GM23338 (cell line): ENCODE data around the gene ZNF491. TPM values are rescaled to one million over a fixed set of nuclear protein-coding genes. Genes with fewer than 3 reads are reported as not detected.

Experiments used
- polyA plus RNA-seq: library from polyadenylated mRNA; unstranded; fragments of >200 nt; fragmentation: Nextera tagmentation; extraction: Ambion mirVana; gene quantifications from 2 replicates; pipeline ENCODE4 v1.2.1, GENCODE V29; 2016
- total RNA-seq: library from RNA; depleted of rRNA; stranded (reverse); fragments of >200 nt; shearing (Covaris generic); gene quantifications from 2 replicates; pipeline ENCODE4 v1.2.3, GENCODE V29; 2014; rRNA removed

Gene ZNF491
- total and polyA plus RNA-seq, 2 experiments from 2014 or later, result 0.32 to 1.3 TPM

Other genes starting within 250 kb of the ZNF491 start
- gene ELOF1, start 239.3 kb upstream of the ZNF491 start, total RNA-seq, result 50.3 and 73.3 TPM in 2 replicates
- 98.0 and 103 TPM in 2 replicates for gene ELOF1, start 239.3 kb upstream of the ZNF491 start, polyA plus RNA-seq
- 12.4 and 12.8 TPM in 2 replicates for gene ACP5, start 220.9 kb upstream of the ZNF491 start, total RNA-seq
- gene ACP5, start 220.9 kb upstream of the ZNF491 start, polyA plus RNA-seq, result 5.6 and 6.7 TPM in 2 replicates
- 12.9 and 15.4 TPM in 2 replicates for gene ZNF627, start 201.0 kb upstream of the ZNF491 start, total RNA-seq
- 7.7 and 9.0 TPM in 2 replicates for gene ZNF627, start 201.0 kb upstream of the ZNF491 start, polyA plus RNA-seq
- gene ZNF823, start 59.6 kb upstream of the ZNF491 start, total RNA-seq, result 3.0 and 7.1 TPM in 2 replicates
- 1.0 and 1.3 TPM in 2 replicates for gene ZNF823, start 59.6 kb upstream of the ZNF491 start, polyA plus RNA-seq
- gene ZNF441, start 31.5 kb upstream of the ZNF491 start, total RNA-seq, result 0.52 and 1.1 TPM in 2 replicates
- gene ZNF441, start 31.5 kb upstream of the ZNF491 start, polyA plus RNA-seq, result 0.40 and 0.43 TPM in 2 replicates
- 6.1 and 9.3 TPM in 2 replicates for gene ZNF440, start 15.8 kb downstream of the ZNF491 start, total RNA-seq
- 2.3 and 2.5 TPM in 2 replicates for gene ZNF440, start 15.8 kb downstream of the ZNF491 start, polyA plus RNA-seq
- 6.6 and 11.7 TPM in 2 replicates for gene ZNF439, start 50.2 kb downstream of the ZNF491 start, total RNA-seq
- gene ZNF439, start 50.2 kb downstream of the ZNF491 start, polyA plus RNA-seq, result 3.5 and 4.5 TPM in 2 replicates
- gene ZNF69, start 89.3 kb downstream of the ZNF491 start, total RNA-seq, result 42.3 and 60.4 TPM in 2 replicates
- 13.5 and 15.8 TPM in 2 replicates for gene ZNF69, start 89.3 kb downstream of the ZNF491 start, polyA plus RNA-seq
- gene ZNF700, start 126.6 kb downstream of the ZNF491 start, total RNA-seq, result 9.3 and 13.6 TPM in 2 replicates
- 4.5 and 6.0 TPM in 2 replicates for gene ZNF700, start 126.6 kb downstream of the ZNF491 start, polyA plus RNA-seq
- gene ZNF763, start 166.5 kb downstream of the ZNF491 start, total RNA-seq, result 0.87 and 2.2 TPM in 2 replicates
- gene ZNF763, start 166.5 kb downstream of the ZNF491 start, polyA plus RNA-seq, result 0.61 and 1.7 TPM in 2 replicates
- gene ZNF433, start 237.2 kb downstream of the ZNF491 start, total RNA-seq, result 2.0 and 9.8 TPM in 2 replicates
- gene ZNF433, start 237.2 kb downstream of the ZNF491 start, polyA plus RNA-seq, result 3.4 and 4.1 TPM in 2 replicates